Parathyroid adenoma (tissue), 2 donors: Measurements from ENCODE around the gene UGT1A3.

Source experiments
- H2AFZ ChIP-seq: fragments of 300-600 bp; sonication (generic); one replicate; pipeline ENCODE4 v1.7.0; 2017; ENCODE audit warnings: antibody characterized with exemption, mild to moderate bottlenecking
- H3K27ac ChIP-seq: fragments of 300-600 bp; sonication (generic); one replicate; pipeline ENCODE4 v1.7.0; 2017
- H3K27me3 ChIP-seq: fragments of 300-600 bp; sonication (generic); one replicate; pipeline ENCODE4 v1.7.0; 2017; ENCODE audit warnings: low read length; ENCODE audit not compliant: control insufficient read depth, insufficient read depth
- H3K36me3 ChIP-seq: fragments of 300-600 bp; sonication (generic); one replicate; pipeline ENCODE4 v1.7.0; 2017; ENCODE audit warnings: low read length; ENCODE audit not compliant: control insufficient read depth, insufficient read depth
- H3K4me1 ChIP-seq: fragments of 300-600 bp; sonication (generic); one replicate; pipeline ENCODE4 v1.7.0; 2017; ENCODE audit warnings: control low read depth
- H3K4me2 ChIP-seq: fragments of 300-600 bp; sonication (generic); one replicate; pipeline ENCODE4 v1.7.0; 2017; ENCODE audit warnings: low read length
- H3K4me3 ChIP-seq: fragments of 300-600 bp; sonication (generic); one replicate; pipeline ENCODE4 v1.7.0; 2017; ENCODE audit warnings: low read depth, low read length
- H3K79me2 ChIP-seq: fragments of 300-600 bp; sonication (generic); one replicate; pipeline ENCODE4 v1.7.0; 2017; ENCODE audit warnings: control low read depth
- H3K9ac ChIP-seq: fragments of 300-600 bp; sonication (generic); one replicate; pipeline ENCODE4 v1.7.0; 2017; ENCODE audit warnings: mild to moderate bottlenecking
- H3K9me3 ChIP-seq: fragments of 300-600 bp; sonication (generic); one replicate; pipeline ENCODE4 v1.7.0; 2017; ENCODE audit warnings: low read length; ENCODE audit not compliant: control insufficient read depth
- TF ChIP-seq, protein P1 (sequence below): fragments of 300-600 bp; sonication (generic); IDR thresholded peaks from one replicate; pipeline ENCODE4 v1.7.0; 2017; ENCODE audit warnings: antibody characterized with exemption, mild to moderate bottlenecking
- donor health status: primary hyperparathyroidism.

Gene UGT1A3

GRCh38 chr2:233798335-233799086 lies 69.7 kb downstream of the UGT1A3 start:
- H3K4me1 ChIP-seq: no peaks in the 10 kb centered on the region
- TF ChIP-seq, protein P1, sequence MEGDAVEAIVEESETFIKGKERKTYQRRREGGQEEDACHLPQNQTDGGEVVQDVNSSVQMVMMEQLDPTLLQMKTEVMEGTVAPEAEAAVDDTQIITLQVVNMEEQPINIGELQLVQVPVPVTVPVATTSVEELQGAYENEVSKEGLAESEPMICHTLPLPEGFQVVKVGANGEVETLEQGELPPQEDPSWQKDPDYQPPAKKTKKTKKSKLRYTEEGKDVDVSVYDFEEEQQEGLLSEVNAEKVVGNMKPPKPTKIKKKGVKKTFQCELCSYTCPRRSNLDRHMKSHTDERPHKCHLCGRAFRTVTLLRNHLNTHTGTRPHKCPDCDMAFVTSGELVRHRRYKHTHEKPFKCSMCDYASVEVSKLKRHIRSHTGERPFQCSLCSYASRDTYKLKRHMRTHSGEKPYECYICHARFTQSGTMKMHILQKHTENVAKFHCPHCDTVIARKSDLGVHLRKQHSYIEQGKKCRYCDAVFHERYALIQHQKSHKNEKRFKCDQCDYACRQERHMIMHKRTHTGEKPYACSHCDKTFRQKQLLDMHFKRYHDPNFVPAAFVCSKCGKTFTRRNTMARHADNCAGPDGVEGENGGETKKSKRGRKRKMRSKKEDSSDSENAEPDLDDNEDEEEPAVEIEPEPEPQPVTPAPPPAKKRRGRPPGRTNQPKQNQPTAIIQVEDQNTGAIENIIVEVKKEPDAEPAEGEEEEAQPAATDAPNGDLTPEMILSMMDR: no peak
- H3K9me3 ChIP-seq: no peaks in the 10 kb centered on the region
- H3K9ac ChIP-seq: no peak overlapping the region
- no peaks in the 10 kb centered on the region for H3K27me3 ChIP-seq
- H3K36me3 ChIP-seq: no peaks in the 10 kb centered on the region
- H3K4me2 ChIP-seq: no peak overlapping the region
- no peaks in the 10 kb centered on the region for H3K79me2 ChIP-seq
- no peak overlapping the region for H3K27ac ChIP-seq
- H2AFZ ChIP-seq: no peak overlapping the region
- no peak overlapping the region for H3K4me3 ChIP-seq

GRCh38 chr2:233799087-233799665 lies 70.3 kb downstream of the UGT1A3 start:
- Histone ChIP-seq H2AFZ (no peak overlapping the region), H3K27ac (no peak overlapping the region), H3K36me3 (no peaks in the 10 kb centered on the region), H3K9ac (no peak overlapping the region), H3K4me3 (no peak overlapping the region), H3K4me2 (no peak overlapping the region), H3K79me2 (no peaks in the 10 kb centered on the region), H3K9me3 (no peaks in the 10 kb centered on the region), H3K4me1 (no peaks in the 10 kb centered on the region), H3K27me3 (no peaks in the 10 kb centered on the region)
- TF ChIP-seq, protein P1: no peak

DNA sequence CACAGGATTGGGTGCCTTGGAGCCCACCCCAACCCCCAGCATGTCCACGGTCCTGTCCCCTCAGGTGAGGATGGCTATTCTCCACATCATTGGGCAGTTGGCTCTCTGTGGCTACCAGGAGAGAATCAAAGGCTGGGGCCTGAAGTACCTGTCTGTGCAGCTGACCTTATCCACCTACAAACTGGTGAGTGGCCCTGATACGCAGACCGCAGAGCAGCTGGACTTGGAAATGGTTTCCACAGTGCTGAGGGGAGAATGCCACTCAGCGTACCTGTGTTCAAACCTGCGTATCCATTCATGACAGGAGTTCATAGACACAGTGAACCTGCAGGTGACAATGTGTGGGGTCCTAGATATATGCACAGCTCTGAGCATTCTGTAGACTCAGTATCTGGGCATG lies 70.9 kb downstream of the UGT1A3 start:
- no peaks in the 10 kb centered on the region for H3K79me2 ChIP-seq
- TF ChIP-seq, protein P1: no peak
- no peak overlapping the region for H3K4me2 ChIP-seq
- H3K9ac ChIP-seq: no peak overlapping the region
- no peaks in the 10 kb centered on the region for H3K27me3 ChIP-seq
- H3K4me3 ChIP-seq: no peak overlapping the region
- no peaks in the 10 kb centered on the region for H3K36me3 ChIP-seq
- H3K4me1 ChIP-seq: no peaks in the 10 kb centered on the region
- H3K9me3 ChIP-seq: no peaks in the 10 kb centered on the region
- H3K27ac ChIP-seq: no peak overlapping the region
- H2AFZ ChIP-seq: no peak overlapping the region

GRCh38 chr2:233800208-233800607 lies 71.4 kb downstream of the UGT1A3 start:
- no peak overlapping the region for H3K4me3 ChIP-seq
- no peaks in the 10 kb centered on the region for H3K9me3 ChIP-seq
- no peak overlapping the region for H3K27ac ChIP-seq
- H3K9ac ChIP-seq: no peak overlapping the region
- TF ChIP-seq, protein P1: no peak
- no peak overlapping the region for H2AFZ ChIP-seq
- no peaks in the 10 kb centered on the region for H3K79me2 ChIP-seq
- no peaks in the 10 kb centered on the region for H3K4me1 ChIP-seq
- no peak overlapping the region for H3K4me2 ChIP-seq
- H3K27me3 ChIP-seq: no peaks in the 10 kb centered on the region
- no peaks in the 10 kb centered on the region for H3K36me3 ChIP-seq
